ENCODE data around the gene ANLN.
A peak's percentile ranks its signal among the peaks of the same experiment; 100 is the strongest.

ANLN gene

DNA sequence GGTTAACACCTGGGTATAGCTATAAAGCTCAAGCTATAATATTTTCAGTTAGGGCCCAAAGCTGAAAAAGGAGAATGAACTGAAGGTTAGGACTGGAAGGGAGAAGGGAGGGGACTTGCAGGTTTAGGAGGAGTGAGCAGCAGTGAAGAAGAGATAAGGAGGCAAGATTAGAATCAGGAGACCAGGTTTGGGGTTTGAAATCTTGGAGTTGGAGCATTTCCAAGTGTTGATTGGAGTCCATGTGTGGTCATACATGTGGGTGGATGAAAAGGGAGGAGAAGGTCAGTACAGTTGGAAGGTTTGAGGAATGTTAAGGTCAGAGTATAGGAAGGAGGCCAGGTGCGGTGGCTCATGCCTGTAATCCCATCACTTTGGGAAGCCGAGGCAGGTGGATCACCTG is 8.6 kb upstream of the ANLN start:
- TF ChIP-seq POLR2AphosphoS5 (IDR thresholded peaks at IDR 0.05; ENCODE audit: low read depth, low read length) (no peak), TAF1 (IDR thresholded peaks at IDR 0.05; ENCODE audit: borderline replicate concordance, insufficient read depth, low read length) (no peak), FOXP2 (optimal IDR thresholded peaks at IDR 0.05; ENCODE audit: borderline replicate concordance, extremely low read depth, extremely low read length, insufficient read depth) (no peak), SIN3A (IDR thresholded peaks at IDR 0.05; ENCODE audit: borderline replicate concordance, insufficient read depth, low read length) (no peak)
- TF ChIP-seq, protein P1, sequence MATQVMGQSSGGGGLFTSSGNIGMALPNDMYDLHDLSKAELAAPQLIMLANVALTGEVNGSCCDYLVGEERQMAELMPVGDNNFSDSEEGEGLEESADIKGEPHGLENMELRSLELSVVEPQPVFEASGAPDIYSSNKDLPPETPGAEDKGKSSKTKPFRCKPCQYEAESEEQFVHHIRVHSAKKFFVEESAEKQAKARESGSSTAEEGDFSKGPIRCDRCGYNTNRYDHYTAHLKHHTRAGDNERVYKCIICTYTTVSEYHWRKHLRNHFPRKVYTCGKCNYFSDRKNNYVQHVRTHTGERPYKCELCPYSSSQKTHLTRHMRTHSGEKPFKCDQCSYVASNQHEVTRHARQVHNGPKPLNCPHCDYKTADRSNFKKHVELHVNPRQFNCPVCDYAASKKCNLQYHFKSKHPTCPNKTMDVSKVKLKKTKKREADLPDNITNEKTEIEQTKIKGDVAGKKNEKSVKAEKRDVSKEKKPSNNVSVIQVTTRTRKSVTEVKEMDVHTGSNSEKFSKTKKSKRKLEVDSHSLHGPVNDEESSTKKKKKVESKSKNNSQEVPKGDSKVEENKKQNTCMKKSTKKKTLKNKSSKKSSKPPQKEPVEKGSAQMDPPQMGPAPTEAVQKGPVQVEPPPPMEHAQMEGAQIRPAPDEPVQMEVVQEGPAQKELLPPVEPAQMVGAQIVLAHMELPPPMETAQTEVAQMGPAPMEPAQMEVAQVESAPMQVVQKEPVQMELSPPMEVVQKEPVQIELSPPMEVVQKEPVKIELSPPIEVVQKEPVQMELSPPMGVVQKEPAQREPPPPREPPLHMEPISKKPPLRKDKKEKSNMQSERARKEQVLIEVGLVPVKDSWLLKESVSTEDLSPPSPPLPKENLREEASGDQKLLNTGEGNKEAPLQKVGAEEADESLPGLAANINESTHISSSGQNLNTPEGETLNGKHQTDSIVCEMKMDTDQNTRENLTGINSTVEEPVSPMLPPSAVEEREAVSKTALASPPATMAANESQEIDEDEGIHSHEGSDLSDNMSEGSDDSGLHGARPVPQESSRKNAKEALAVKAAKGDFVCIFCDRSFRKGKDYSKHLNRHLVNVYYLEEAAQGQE (IDR thresholded peaks at IDR 0.05; ENCODE audit: insufficient read depth in 1 of 2, low read depth in 2 of 2, low read length in 2 of 2), result no peak

GRCh38 chr7:36387435-36388231 is 2.0 kb upstream of the ANLN start:
- TF ChIP-seq, protein P1 (IDR thresholded peaks at IDR 0.05; ENCODE audit: insufficient read depth in 1 of 2, low read depth in 2 of 2, low read length in 2 of 2), result no peak
- TF ChIP-seq POLR2AphosphoS5 (IDR thresholded peaks at IDR 0.05; ENCODE audit: low read depth, low read length) (no peak), TAF1 (IDR thresholded peaks at IDR 0.05; ENCODE audit: borderline replicate concordance, insufficient read depth, low read length) (no peak), FOXP2 (optimal IDR thresholded peaks at IDR 0.05; ENCODE audit: borderline replicate concordance, extremely low read depth, extremely low read length, insufficient read depth) (no peak), SIN3A (IDR thresholded peaks at IDR 0.05; ENCODE audit: borderline replicate concordance, insufficient read depth, low read length) (no peak)

DNA sequence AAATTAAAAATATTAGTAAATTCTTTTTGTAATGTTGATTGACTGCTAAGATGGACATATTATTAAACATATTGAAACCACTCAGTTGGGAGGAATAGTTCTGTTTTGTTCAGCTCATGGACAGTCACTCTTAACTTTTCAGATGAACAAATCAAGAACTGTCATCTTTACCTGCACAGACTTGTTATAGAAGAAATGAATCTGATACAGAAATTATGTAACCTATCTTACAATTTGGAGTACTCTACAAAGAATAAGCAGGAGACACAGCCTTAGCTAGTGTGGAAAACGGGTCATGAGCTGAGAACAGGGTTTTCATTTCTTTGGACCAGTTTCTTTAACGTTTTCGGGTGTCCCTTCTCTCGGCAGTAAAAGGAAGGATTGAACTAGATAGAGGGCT is 1.2 kb upstream of the ANLN start:
- no peak for TF ChIP-seq TAF1 (IDR thresholded peaks at IDR 0.05; ENCODE audit: borderline replicate concordance, insufficient read depth, low read length)
- TF ChIP-seq SIN3A (IDR thresholded peaks at IDR 0.05; ENCODE audit: borderline replicate concordance, insufficient read depth, low read length), result no peak
- no peak for TF ChIP-seq POLR2AphosphoS5 (IDR thresholded peaks at IDR 0.05; ENCODE audit: low read depth, low read length)
- TF ChIP-seq, protein P1 (IDR thresholded peaks at IDR 0.05; ENCODE audit: insufficient read depth in 1 of 2, low read depth in 2 of 2, low read length in 2 of 2), result no peak
- no peak for TF ChIP-seq FOXP2 (optimal IDR thresholded peaks at IDR 0.05; ENCODE audit: borderline replicate concordance, extremely low read depth, extremely low read length, insufficient read depth)

DNA sequence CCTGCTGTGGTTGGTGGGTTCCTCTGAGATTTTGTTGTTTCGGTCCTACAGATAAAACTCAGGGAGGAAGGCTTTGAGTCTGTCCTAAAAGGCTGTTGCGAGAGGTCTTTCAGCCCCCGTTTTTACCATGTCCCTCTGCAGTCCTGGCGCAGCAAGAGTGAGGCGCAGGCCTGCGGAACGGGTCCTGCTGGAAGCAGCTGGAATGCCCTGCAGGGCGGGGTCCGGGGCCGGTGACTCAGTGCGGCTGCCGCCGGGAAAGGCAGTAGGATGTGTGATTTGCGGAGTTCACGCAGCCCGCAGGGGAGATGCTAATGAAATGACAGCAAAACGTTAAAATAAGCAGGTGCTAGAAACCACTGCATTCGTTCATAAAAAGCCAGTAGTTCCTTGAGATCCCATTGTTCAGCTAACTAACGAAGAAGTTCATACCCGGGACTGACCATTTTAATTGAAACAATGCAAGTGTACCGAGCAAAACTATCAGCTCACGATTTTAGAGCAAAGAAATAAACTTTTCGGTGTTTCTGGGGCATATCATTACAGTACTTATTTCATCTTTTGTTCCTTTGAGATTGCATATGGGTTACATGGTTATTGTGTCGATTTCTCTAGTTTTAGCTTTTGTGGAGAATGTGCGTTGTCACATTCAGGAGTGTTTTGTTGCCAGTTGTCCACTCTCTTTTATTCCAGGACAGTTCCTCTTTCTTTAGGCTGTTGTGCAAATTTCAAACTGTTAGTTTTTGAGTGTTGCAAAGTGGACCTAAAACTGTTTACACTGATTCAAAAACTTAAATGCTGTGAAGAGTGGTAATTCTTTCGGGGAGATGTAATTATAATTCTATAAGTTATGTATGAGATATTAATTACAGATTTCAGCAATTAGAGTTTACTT is 783 bp downstream of the ANLN start:
- peak; percentile 16 for TF ChIP-seq FOXP2 (optimal IDR thresholded peaks at IDR 0.05; ENCODE audit: borderline replicate concordance, extremely low read depth, extremely low read length, insufficient read depth)
- TF ChIP-seq, protein P1 (IDR thresholded peaks at IDR 0.05; ENCODE audit: insufficient read depth in 1 of 2, low read depth in 2 of 2, low read length in 2 of 2), result 0 out of 4 replicates have a peak, but pooled peaks of 1 of the 2 experiments have one; percentile 2
- 0 out of 2 replicates have a peak, but pooled peaks have one; percentile 1 for TF ChIP-seq POLR2AphosphoS5 (IDR thresholded peaks at IDR 0.05; ENCODE audit: low read depth, low read length)
- TF ChIP-seq SIN3A (IDR thresholded peaks at IDR 0.05; ENCODE audit: borderline replicate concordance, insufficient read depth, low read length), result peak; percentile 97
- TF ChIP-seq TAF1 (IDR thresholded peaks at IDR 0.05; ENCODE audit: borderline replicate concordance, insufficient read depth, low read length), result peak; percentile 46; the same call in 1 of the 2 replicates
